HG03139 (cell line): Measurements from ENCODE around the gene RBL2.
A peak's percentile ranks its signal among the peaks of the same experiment; 100 is the strongest.
"Not testable (repeated sequence)": the region's sequence is repeated elsewhere in the genome, so short reads cannot be mapped to it uniquely, and the experiment has no call there.

Experiments used
- ATAC-seq: cut with Tn5 transposase; IDR thresholded peaks from one replicate; pipeline ENCODE4 v1.9.1; 2021; ENCODE audit not compliant: unreplicated experiment

The RBL2 gene

GRCh38 chr16:53434377-53435065 lies at the start of gene RBL2:
TSS of gene RBL2 (plus strand) at chr16:53434471. CDS start at chr16:53434557, 86 bp downstream.
- ATAC-seq, result peak; percentile 71

GRCh38 chr16:53384610-53385009 lies 49.7 kb upstream of the RBL2 start:
- not testable (repeated sequence) for ATAC-seq

GRCh38 chr16:53404959-53405358 lies 29.3 kb upstream of the RBL2 start:
- no peak for ATAC-seq

- no peak for ATAC-seq
These were observed 21.7 kb upstream of the RBL2 start for GRCh38 chr16:53412549-53412948.

GRCh38 chr16:53413864-53414263 lies 20.4 kb upstream of the RBL2 start:
- ATAC-seq, result no peak

- ATAC-seq, result no peak
These were observed 19.9 kb upstream of the RBL2 start for GRCh38 chr16:53414381-53414780.

GRCh38 chr16:53415504-53415903 lies 18.8 kb upstream of the RBL2 start:
- ATAC-seq, result no peak

- no peak for ATAC-seq
These were observed 17.3 kb upstream of the RBL2 start for GRCh38 chr16:53417011-53417410.

GRCh38 chr16:53417976-53418375 lies 16.3 kb upstream of the RBL2 start:
- ATAC-seq, result no peak

GRCh38 chr16:53419383-53419709 lies 14.9 kb upstream of the RBL2 start:
- ATAC-seq, result not testable (repeated sequence)

GRCh38 chr16:53421248-53421647 lies 13.0 kb upstream of the RBL2 start:
- no peak for ATAC-seq

- not testable (repeated sequence) for ATAC-seq
These were observed 10.3 kb upstream of the RBL2 start for GRCh38 chr16:53423968-53424367.

GRCh38 chr16:53428681-53429080 lies 5.6 kb upstream of the RBL2 start:
- ATAC-seq, result no peak

- no peak for ATAC-seq
These were observed 4.9 kb upstream of the RBL2 start for GRCh38 chr16:53429221-53429943.

GRCh38 chr16:53430363-53430762 lies 3.9 kb upstream of the RBL2 start:
- no peak for ATAC-seq

- ATAC-seq, result no peak
These were observed 762 bp upstream of the RBL2 start for GRCh38 chr16:53433509-53433908.

- ATAC-seq, result no peak
These were observed 318 bp upstream of the RBL2 start for GRCh38 chr16:53433930-53434376.

- peak; percentile 80 for ATAC-seq
These were observed 906 bp downstream of the RBL2 start for GRCh38 chr16:53435066-53435688.

GRCh38 chr16:53440125-53440524 lies 5.9 kb downstream of the RBL2 start:
- ATAC-seq, result no peak

GRCh38 chr16:53445534-53445933 lies 11.3 kb downstream of the RBL2 start:
- no peak for ATAC-seq

GRCh38 chr16:53446090-53446489 lies 11.8 kb downstream of the RBL2 start:
- no peak for ATAC-seq
